Erythroblast (primary cell): ENCODE data around the gene NEDD8.

Source experiments
- GATA1 ChIP-seq: IDR thresholded peaks from 2 replicates; pipeline ENCODE4 v1.6.1; 2011; ENCODE audit warnings: low read depth, mild to moderate bottlenecking, control low read depth, low read length, moderate library complexity
- POLR2A ChIP-seq: IDR thresholded peaks from 2 replicates; pipeline ENCODE4 v1.6.1; 2011; ENCODE audit warnings: mild to moderate bottlenecking, low read length

DNA sequence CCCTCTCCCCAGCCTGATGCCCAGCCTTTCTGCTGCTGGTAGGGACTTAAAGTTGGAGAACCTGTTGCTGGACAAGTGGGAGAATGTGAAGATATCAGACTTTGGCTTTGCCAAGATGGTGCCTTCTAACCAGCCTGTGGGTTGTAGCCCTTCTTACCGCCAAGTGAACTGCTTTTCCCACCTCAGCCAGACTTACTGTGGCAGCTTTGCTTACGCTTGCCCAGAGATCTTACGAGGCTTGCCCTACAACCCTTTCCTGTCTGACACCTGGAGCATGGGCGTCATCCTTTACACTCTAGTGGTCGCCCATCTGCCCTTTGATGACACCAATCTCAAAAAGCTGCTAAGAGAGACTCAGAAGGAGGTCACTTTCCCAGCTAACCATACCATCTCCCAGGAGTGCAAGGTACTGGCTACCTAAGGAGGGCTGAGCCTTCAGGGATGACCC is 25.0 kb downstream of the NEDD8 start:
- TF ChIP-seq POLR2A (no peak), GATA1 (no peak)
